ENCODE results near the gene MAP3K5.

Gene MAP3K5

DNA sequence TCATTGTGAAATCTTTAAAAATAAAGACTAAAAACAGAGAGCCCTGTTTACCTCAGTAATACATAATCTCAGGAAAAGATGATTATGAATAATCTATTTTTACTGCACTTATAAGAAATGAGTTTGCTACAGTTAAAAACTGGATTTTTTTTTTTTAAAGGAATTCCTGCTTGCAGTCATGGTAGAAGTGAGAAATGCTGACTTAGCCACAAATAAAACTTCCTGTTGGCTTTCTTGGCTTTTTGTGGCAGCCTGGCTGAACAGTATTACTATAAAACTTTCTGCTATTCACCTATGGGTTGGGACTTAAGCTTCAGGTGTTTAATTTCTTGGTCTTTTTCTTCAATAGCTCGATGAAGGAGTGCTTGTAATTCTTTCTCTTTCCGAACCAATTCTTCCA, 230.1 kb downstream of the MAP3K5 start:
- no peak for DNase-seq

DNA sequence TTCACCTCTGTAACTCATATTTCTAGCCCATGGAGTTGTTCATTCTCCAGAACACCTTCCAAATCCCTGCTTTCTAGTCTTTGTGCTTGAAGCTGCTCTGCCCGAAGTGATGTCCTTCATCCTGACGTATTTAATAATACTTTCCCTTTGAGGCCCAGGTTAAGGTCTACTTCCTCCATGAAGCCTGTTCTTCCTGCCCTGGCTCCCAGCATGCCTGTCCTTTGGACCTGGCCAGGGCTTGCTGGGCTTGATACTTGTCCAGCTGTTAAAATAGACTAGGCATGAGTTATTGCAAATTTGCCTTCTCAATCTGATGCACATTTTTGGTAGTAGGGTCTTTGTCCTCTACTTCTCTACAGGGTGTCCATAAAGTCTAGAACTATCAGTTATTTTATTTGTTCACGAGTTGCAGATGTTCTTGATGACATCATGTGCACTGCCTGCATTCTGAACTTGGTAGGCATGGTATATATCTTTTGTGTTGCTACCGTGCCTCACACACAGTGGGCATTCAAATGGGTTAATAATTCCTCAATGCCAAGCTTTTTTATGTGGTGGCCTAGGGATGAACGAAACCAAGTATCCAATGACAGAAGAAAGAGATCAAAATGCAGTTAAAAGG, 239.0 kb downstream of the MAP3K5 start:
- no peak for DNase-seq

DNA sequence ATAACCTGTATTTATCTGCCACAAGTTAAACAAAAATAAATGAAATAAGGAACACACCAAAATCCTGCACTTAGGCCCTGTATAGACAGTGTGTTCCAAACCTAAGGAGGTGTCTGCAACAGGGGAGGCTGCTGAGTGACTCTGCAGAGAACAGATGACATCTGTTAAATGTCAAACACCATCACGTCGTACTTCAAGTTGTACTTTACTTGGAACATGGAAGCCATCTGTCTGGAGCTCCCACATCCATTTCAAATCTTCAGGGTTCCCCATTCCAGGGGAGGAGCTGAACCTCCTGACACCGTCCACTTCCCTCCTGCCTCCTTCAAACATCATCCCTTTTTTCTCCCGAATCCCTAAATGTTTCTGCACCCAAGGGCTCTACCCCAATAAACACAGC, 240.2 kb downstream of the MAP3K5 start:
- no peak for DNase-seq

DNA sequence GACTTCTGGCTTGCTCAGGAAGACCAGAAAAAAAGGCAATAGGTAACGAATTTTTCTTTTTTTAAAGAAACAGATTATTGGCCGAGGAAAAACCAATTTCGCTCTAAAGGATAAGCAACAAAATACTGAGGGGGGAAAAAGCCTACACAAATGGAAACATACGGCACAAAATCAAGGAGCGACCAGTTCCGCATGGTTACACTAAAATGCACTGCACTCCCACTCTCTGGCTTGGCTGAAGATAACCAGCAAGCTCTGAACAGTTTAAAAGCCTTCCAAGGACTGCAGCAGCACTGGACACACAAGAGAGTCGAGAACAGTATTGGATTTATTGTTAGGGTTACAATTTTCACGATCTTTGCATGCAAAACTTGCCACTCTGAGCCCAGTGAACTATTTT, 241.2 kb downstream of the MAP3K5 start:
- DNase-seq = peak; percentile 49

DNA sequence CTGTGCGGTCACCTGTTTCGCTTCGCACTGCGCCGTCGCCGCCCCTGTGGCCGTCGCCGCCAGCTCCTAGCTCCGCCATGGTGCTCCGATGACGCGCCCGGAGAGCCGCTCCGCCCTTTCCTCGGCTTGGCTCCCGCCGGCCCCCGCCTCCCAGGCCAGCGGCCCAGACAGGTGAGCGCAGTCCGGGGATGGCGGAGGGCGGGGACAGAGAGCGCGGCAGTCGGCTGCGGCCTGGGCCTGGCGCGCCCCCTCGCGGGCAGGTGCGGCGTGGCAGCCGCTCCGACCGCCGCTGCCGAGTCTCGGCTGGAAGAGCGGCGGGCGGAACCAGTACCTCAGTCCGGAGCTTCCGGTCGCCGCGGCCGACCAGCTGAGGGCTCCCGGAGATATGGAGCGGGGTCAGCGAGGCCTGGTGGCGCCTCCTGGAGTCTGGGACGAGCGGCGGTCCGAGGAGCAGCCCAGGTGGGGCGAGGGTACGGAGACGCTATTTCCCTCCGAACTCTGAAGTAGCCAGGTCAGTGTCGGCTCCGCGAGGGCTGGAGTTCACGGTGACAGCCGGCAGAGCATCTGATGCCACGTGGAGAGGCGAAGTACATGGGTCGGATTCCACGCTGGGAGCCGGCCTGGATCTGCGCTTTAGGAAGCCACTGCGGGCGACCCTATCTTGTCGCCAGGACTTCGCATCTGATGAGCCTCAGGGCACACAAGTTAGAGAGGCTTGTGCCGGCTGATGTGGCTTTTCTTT, 241.8 kb downstream of the MAP3K5 start, which contains the start of gene MAP7:
MAP7 (minus strand) TSS at position 93 of the 742 bp plus-strand sequence; CDS start at position 79, 14 bp downstream.
- DNase-seq = peak; percentile 75

DNA sequence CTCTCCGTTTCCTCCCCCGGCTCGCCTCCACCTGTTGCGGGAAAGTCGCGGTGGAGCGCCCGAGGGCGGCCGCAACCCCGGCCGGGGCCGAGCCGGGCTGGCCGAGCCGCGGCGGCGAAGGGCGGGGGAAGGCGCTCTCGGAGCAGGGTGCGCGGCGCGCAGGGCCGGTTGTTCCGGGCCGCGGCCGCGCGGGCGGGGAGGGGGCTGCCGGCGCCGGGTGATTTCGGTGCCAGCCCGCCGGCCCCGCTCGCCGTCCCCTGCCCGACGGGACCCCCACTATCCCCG, 242.3 kb downstream of the MAP3K5 start:
- DNase-seq = no peak

DNA sequence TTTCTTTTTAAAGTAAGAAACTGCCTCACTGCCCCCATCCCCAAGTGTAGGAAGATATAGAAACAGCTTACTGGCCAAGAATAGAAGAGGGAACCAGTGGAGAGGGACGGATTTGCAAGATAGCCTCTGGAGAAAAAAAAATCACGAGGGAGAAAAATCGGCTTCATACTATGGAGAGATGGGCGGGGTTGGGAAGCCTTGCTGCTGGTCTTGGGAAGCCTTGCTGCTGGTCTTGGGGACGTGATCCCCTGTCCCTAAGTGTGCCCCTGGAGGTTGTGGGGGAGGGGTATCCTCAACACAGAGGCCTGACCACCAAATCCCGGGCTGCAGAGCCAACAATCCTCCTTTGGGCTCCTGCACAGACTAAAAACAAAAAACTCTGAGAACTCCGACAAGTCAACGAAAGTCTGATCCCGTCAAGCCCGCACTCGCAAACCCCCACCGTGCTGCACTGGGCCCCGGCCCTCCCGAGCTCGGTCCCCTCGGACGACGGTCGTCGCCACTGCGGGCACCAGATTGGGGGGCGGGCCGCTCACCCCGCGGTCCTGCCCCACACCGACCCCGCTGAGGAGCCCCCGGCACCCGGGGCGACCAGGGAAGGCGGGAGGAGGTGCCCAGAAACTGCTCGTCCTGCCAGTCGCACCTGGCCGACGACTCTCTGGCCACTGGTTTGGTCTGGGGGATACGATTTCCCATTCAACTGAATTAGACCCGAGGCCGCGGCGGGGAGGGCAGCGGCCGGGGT, 242.8 kb downstream of the MAP3K5 start:
- DNase-seq = no peak

DNA sequence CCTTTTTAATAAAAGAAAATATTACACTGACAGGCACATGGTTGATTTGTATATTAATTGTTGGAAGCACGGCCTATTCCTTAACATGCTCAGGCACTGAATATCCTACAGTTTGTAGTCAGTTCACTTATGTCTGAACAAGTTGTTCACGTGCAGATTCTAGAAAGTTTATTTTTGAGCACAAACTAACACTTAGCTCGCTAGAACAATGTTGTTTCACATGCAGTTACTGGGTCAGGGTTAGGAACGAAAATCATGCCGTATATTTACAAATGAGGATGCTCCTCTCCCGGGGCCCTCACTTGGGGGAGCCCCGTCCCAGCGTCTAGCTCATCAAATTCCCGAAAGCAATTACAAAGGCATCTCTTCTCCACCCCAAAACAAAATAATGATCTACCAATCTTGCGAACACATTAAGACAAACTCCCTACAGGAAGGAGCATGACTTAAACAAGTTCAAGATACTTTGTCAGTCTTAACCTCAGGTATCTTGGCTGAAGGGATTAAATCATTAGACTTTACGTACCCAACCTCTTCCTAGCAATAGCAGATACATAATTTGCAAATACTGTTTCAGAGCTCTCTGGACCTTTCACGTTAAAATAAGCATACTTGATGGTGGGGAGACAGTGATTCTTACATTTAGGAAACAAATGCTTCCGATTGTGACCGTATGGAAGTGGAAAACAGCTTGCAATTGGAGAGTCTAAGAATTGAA, 243.5 kb downstream of the MAP3K5 start:
- DNase-seq = no peak

DNA sequence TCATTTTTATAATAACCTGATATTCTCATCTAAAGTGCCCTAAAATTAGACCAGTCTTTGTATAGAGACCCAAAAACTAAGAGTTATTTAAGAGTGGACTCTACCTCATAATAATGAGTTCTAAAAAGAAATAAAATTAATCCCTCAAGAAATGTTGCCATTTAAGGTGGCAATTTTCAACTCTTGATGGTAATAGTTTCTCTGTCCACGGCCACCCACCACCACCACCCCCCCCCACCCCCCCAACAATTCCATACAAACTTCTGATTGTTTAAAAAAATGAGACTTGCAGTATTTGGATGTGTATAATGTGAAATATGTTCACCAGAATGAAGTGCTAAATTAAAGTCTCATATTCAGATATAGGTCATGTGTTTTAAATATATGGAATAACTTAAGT, 244.4 kb downstream of the MAP3K5 start:
- DNase-seq = no peak

DNA sequence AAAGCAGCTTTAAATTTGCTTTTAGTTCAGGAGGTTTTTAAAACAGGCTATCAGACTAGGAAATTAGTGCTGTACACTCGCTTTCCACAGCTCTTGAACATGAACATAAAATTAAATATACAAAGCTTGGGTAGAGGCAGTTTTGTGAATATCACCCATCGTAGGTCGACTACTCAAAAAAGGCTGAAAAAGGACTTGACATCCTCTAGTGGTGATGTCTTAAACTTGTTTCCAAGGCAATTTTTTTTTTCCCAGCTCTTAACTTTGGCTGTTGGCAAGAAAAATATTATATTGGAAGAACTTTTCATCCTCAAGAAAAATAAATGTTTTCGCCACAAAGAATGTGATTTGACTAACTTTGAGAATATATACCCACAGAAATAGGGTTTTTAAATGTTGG, 244.9 kb downstream of the MAP3K5 start:
- peak; percentile 68 for DNase-seq

DNA sequence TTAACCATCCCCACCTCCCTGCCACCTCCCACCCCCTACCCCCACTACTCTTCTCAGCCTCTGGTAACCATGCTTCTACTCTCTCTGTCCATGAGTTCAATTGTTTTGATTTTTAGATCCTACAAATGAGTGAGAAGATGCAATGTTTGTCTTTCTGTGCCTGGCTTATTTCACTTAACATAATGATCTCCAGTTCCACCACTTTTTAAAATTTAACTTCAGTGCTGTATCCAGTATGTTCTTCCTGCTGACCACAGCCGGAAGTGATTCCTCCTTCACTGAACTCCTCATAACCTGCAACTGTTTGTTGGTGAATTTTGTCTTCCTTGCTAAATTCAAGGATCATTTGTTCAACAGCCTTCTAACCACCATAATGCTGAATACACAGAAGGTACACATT, 245.9 kb downstream of the MAP3K5 start:
- DNase-seq = peak; percentile 54

DNA sequence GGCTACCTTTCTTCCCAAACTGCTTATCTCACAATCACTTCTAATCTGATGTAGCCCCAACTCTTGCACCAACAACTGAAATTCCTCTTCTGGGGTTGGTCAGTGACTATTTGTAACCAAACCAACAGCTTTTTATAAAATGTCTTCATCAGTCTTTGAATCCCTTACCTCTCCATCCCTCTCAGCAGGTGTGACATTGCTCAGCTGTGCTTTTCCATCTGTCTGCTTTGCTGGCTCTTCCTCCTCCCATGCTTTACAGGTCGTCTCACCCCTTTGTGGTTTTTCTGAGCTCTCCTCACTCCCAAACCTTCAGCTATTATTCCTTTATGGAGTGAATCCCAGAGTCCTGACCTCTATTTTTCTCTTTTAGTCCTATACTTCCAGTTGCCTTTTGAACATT, 248.0 kb downstream of the MAP3K5 start:
- DNase-seq = no peak

DNA sequence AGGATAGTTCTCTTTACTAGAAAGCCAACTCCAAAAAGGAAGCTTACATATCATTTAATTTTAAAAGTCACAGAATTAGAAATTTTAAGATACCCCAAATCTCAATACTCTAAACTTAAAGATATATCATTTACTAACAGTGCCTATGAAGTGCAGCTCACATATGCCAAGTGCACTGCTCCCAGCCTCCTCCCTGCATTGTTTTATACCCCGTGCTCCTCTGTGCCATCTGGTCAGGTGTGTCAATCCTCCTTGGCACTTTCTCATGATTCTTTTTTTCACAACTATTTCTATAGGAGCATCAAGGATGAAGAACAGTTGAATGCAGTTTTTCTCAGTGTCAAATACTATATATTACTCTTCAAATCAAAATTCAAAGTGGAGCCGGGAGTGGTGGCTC, 250.9 kb downstream of the MAP3K5 start:
- no peak for DNase-seq

DNA sequence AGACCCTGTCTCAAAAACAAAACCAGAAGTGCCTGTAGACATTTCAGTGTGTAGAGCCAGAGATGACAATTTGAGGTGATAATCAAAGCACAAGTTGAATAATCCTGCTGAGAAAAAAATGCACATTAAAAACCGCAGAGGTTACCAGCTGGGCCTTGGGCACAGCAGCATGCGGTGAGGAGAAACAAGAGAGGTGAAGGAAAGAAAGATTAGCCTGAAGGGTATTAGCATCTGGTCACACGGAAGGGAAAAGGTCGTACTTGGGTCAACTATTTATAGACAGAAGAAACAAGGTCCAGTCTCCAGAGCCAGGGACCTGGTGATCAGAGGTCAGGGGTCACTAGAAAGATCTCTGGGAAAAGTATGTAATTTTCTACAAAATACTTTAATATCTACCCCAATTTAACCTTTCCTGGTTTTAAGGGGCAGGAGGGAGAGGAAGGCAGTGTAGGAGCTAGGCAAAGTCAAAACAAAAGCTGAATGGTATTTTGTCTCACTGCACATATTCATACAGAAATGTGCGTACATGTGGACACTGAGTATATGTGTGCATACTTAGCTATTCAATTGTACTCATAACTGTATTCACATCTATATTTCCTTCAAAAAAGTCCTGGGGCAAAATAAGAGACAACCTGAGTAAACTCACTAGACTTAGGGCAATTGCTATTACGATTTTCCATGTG, 252.2 kb downstream of the MAP3K5 start:
- no peak for DNase-seq

DNA sequence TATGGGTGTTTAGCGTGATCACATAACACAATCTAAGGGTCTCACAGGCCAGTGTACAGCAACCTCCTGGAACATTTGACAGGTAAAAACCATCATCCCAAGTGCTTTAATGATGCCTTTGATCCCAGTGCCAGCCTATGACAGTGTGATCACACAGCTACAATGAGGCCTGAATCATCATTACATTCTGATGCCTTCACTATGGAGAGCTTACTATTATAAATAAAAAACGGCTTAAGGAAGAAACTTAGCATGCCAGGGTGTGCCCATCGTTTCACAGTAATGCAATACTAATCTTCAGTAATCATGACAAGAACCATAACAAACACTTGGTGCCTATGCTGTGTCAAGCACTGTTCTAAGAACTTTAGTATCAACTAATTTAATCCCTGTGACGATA, 253.4 kb downstream of the MAP3K5 start:
- DNase-seq = no peak

DNA sequence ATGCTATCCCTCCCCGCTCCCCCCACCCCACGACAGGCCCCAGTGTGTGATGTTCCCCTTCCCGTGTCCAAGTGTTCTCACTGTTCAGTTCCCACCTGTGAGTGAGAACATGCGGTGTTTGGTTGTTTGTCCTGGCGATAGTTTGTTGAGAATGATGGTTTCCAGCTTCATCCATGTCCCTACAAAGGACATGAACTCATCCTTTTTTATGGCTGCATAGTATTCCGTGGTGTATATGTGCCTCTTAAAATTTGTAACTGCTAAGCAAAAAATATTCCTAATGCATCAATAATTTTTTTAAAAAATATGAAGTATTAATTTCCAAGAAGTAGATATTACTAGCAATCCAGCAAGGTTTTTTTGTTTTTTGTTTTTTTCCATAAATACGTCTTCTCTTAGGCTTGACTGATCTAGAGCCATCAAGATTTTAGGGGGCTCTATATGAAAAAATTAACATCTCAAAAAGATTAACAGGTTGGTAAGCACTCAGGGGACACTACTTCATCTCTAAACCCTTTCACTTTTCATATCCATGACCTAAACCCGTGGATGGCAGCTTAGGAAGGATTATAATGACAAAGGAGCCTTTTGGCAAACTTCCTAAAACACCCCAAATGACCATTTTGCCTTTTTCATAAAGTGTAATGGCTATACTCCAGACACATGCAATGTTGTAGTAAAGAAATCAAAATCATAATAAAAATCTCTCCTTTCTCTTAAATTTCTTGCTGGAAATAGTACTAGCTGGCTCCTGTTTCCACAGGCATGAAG, 256.2 kb downstream of the MAP3K5 start:
- DNase-seq = no peak

DNA sequence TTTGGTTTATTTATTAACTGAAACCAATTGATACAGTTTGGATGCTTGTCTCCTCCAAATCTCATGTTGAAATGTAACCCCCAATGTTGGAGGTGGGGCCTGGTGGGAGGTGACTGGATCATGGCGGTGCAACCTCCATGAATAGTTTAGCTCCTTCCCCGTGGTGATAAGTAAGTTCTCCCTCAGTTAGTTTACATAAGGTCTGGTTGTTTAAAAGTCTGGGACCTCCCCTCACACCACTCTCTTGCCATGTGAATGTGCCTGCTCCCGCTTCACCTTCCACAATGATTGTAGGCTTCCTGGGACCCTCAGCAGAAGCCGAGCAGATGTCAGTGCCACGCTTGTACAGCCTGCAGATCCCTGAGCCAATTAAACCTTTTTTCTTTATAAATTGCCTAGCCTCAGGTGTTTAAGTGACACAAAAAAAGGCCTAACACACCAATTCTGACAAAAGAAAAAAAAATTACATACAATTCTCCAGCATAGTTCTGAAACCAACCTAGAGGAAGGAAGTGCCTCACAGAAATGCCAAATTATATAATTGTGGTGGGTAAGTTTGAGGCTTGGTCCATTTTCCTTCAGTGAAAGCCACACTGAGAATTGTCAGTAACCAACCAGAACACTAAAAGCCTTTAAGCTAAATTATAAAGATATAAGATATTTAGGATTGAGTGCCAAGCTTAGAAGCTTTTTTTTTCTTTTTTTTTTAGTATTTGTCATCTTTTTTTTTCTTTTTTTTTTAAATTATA, 257.1 kb downstream of the MAP3K5 start:
- no peak for DNase-seq

DNA sequence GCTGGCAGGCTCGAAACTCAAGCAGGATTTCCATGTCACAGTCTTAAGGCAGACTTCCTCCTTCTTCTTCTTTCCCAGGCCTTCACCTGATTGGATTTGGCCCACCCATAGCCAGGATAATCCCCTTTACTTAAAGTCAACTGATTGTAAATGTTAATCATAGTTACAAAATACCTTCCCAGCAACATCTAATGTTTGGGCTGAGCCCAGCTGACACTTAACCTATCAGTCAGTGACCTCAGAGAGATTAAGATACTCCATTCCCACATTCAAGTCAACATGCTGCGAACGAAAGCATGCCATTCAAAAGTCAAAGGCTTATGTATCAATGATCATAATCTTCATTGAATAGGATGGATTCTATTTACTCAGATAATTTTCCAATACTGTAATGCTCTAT, 258.0 kb downstream of the MAP3K5 start:
- no peak for DNase-seq

DNA sequence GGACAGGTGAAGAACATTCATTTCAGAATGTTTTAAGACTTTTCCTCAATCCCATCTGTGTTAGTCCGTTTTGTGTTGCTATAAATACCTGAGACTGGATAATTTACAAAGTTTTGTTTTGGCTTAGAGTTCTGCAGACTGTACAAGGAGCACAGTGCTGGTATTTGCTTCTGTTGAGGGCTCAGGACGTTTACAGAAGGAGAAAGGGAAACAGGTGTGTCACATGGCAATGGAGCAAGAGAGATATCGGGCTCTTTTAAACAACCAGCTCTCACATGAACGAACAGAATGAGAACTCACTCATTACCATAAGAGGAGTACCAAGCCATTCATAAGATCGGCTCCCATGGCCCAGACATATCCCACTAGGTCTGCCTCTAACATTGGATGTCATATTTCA, 258.8 kb downstream of the MAP3K5 start:
- DNase-seq = no peak

DNA sequence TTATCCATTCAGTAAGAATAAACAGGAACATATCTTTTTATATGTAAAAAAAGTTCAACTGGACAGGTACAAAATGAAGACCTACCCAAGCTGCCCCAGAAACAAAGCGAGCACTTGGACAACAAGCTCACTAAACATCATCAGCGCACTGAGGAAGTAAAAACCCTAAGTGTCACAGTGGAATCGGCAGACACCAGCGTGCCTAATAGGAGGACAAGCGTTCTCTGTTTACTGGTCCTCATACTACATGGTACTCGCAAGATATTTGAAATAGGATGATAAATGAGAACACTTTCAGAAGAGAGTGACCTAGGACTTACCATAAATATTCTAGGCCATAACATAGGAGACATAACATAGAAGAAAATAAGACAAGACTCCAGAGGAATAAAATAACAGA, 260.2 kb downstream of the MAP3K5 start:
- DNase-seq = no peak

DNA sequence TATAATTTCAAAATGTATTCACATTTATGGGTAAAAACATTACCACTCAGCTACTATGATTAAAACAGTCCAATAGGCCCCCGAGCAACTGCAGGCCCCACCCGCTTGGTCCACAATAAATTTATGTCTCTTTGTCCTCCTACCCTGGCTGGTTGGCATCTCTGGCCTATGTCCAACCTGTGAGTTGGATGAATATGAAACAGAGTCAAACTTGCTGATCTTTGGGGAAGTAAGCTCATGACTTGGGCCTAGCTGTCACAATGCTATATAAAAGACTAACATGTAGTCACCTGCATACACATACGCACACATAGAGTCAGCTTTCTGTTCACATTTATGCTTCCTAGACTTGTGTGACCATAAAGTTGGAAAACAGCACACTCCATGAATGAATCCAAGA, 262.6 kb downstream of the MAP3K5 start:
- no peak for DNase-seq

DNA sequence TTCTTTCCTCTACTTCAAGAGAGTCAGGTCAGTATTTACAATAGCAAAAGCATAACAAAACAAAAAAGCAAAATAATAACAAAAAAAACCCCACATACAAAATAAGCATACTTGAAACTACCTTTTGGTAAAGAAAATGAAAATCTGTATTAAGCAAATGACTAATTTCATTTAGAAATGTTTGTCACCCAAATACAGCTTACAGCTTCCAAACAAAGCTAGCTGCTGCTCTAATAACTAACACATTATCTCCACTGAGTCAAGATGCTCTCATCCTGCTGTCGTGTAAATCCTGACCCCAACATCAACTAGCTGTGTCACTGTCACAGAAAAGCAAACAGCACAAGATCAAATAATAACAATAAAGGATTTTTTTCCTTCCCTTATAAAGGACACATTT, 263.8 kb downstream of the MAP3K5 start:
- DNase-seq = no peak
